H9 (cell line): ENCODE results near the gene BEX2. TPM values are rescaled to one million over a fixed set of nuclear protein-coding genes. Genes with fewer than 3 reads are reported as not detected.

ENCODE experiments used
- DNase-seq: peaks from one replicate; pipeline ENCODE4 v3.0.0-alpha.2; 2017
- H2AFZ ChIP-seq: one replicate; pipeline ENCODE4 v1.6.1; 2013; ENCODE audit warnings: mild to moderate bottlenecking, low read length, control low read depth, moderate library complexity
- H2AK5ac ChIP-seq: 2 replicates; pipeline ENCODE4 v1.6.1; 2013; ENCODE audit warnings: low read length, control low read depth, mixed read lengths; ENCODE audit not compliant: insufficient read length
- H2BK120ac ChIP-seq: one replicate; pipeline ENCODE4 v1.6.1; 2013; ENCODE audit warnings: low read depth, mild to moderate bottlenecking, low read length, control low read depth, inconsistent platforms; ENCODE audit not compliant: poor library complexity, severe bottlenecking
- H2BK12ac ChIP-seq: 2 replicates; pipeline ENCODE4 v1.6.1; 2013; ENCODE audit warnings: low read length, control low read depth, mixed read lengths, low read depth; ENCODE audit not compliant: insufficient read length
- H2BK15ac ChIP-seq: 2 replicates; pipeline ENCODE4 v1.6.1; 2013; ENCODE audit warnings: low read depth, low read length, control low read depth
- H2BK20ac ChIP-seq: one replicate; pipeline ENCODE4 v1.6.1; 2013; ENCODE audit warnings: low read depth, mild to moderate bottlenecking, low read length, control low read depth, inconsistent platforms; ENCODE audit not compliant: poor library complexity, severe bottlenecking
- H2BK5ac ChIP-seq: 2 replicates; pipeline ENCODE4 v1.6.1; 2013; ENCODE audit warnings: low read length, control low read depth, mixed read lengths; ENCODE audit not compliant: insufficient read length
- H3K14ac ChIP-seq: 2 replicates; pipeline ENCODE4 v1.6.1; 2013; ENCODE audit warnings: low read length, control low read depth; ENCODE audit not compliant: insufficient read depth
- H3K18ac ChIP-seq: 2 replicates; pipeline ENCODE4 v1.6.1; 2013; ENCODE audit warnings: low read depth, mild to moderate bottlenecking, mixed read lengths, low read length, control low read depth; ENCODE audit not compliant: insufficient read length
- H3K23ac ChIP-seq: 2 replicates; pipeline ENCODE4 v1.6.1; 2013; ENCODE audit warnings: low read length, control low read depth, mixed read lengths, low read depth; ENCODE audit not compliant: insufficient read length
- H3K23me2 ChIP-seq: 2 replicates; pipeline ENCODE4 v1.6.1; 2013; ENCODE audit warnings: low read depth, mild to moderate bottlenecking, mixed read lengths, low read length, control low read depth; ENCODE audit not compliant: insufficient read length, poor library complexity, severe bottlenecking
- H3K27ac ChIP-seq: 2 replicates; pipeline ENCODE4 v1.5.1; 2013; ENCODE audit warnings: low read length, control low read depth, mixed read lengths, low read depth; ENCODE audit not compliant: insufficient read length
- H3K27me3 ChIP-seq: 2 replicates; pipeline ENCODE4 v1.6.1; 2013; ENCODE audit warnings: low read length, control low read depth, inconsistent platforms; ENCODE audit not compliant: insufficient read depth
- H3K4ac ChIP-seq: 2 replicates; pipeline ENCODE4 v1.6.1; 2013; ENCODE audit warnings: low read depth, mild to moderate bottlenecking, control low read depth, inconsistent platforms, low read length, moderate library complexity
- H3K4me1 ChIP-seq: 2 replicates; pipeline ENCODE4 v1.6.1; 2013; ENCODE audit warnings: low read length, control low read depth, inconsistent platforms; ENCODE audit not compliant: insufficient read depth
- H3K4me2 ChIP-seq: 2 replicates; pipeline ENCODE4 v1.6.1; 2013; ENCODE audit warnings: low read length, control low read depth, mixed read lengths; ENCODE audit not compliant: insufficient read length, insufficient read depth
- H3K56ac ChIP-seq: 2 replicates; pipeline ENCODE4 v1.6.1; 2013; ENCODE audit warnings: low read depth, mild to moderate bottlenecking, mixed read lengths, low read length, control low read depth; ENCODE audit not compliant: insufficient read length
- H3K79me1 ChIP-seq: 2 replicates; pipeline ENCODE4 v1.6.1; 2013; ENCODE audit warnings: low read depth, mild to moderate bottlenecking, moderate library complexity, low read length, control low read depth, inconsistent platforms; ENCODE audit not compliant: insufficient read depth, poor library complexity, severe bottlenecking
- H3K79me2 ChIP-seq: 2 replicates; pipeline ENCODE4 v1.6.1; 2013; ENCODE audit warnings: low read length, control low read depth, inconsistent platforms; ENCODE audit not compliant: insufficient read depth
- H3K9ac ChIP-seq: 2 replicates; pipeline ENCODE4 v1.6.1; 2013; ENCODE audit warnings: low read length, control low read depth, mixed read lengths; ENCODE audit not compliant: insufficient read length; ENCODE audit errors: extremely low read depth
- H3K9me3 ChIP-seq: one replicate; pipeline ENCODE4 v1.6.1; 2013; ENCODE audit warnings: low read depth, low read length, inconsistent platforms; ENCODE audit not compliant: control insufficient read depth
- H3T11ph ChIP-seq: one replicate; pipeline ENCODE4 v1.6.1; 2013; ENCODE audit warnings: mild to moderate bottlenecking, low read length, control low read depth, inconsistent platforms
- H4K20me1 ChIP-seq: one replicate; pipeline ENCODE4 v1.6.1; 2013; ENCODE audit not compliant: control insufficient read depth, insufficient read length, insufficient read depth
- H4K5ac ChIP-seq: 2 replicates; pipeline ENCODE4 v1.6.1; 2013; ENCODE audit warnings: low read depth, mild to moderate bottlenecking, mixed read lengths, low read length, control low read depth; ENCODE audit not compliant: insufficient read length
- H4K8ac ChIP-seq: replicated peaks from 2 replicates; pipeline ENCODE4 v1.6.1; 2013; ENCODE audit warnings: low read length, control low read depth, mixed read lengths, low read depth; ENCODE audit not compliant: insufficient read length
- H4K91ac ChIP-seq: 2 replicates; pipeline ENCODE4 v1.6.1; 2013; ENCODE audit warnings: low read depth, mild to moderate bottlenecking, moderate library complexity, mixed read lengths, low read length, control low read depth; ENCODE audit not compliant: insufficient read length
- H3K27ac Mint-ChIP-seq, 3 experiments: 2 replicates in 2 of 3; 3 replicates in 1 of 3; pipeline ENCODE4 v1.8.0; 2020 to 2021; ENCODE audit warnings: mixed read lengths in 3 of 3, mild to moderate bottlenecking in 1 of 3, moderate library complexity in 1 of 3
- H3K27me3 Mint-ChIP-seq: 2 replicates; pipeline ENCODE4 v1.8.0; 2021; ENCODE audit warnings: low read depth, mild to moderate bottlenecking, moderate library complexity, mixed read lengths
- H3K36me3 Mint-ChIP-seq, 3 experiments: 2 replicates in 2 of 3; 3 replicates in 1 of 3; pipeline ENCODE4 v1.8.0; 2020 to 2021; ENCODE audit warnings: low read depth in 3 of 3, mixed read lengths in 3 of 3; ENCODE audit not compliant: insufficient read depth in 1 of 3
- H3K4me1 Mint-ChIP-seq, 2 experiments: 2 replicates each; pipeline ENCODE4 v1.8.0; 2020; ENCODE audit warnings: mixed read lengths in 2 of 2
- H3K4me3 Mint-ChIP-seq, 2 experiments: 2 replicates in 1 of 2; 3 replicates in 1 of 2; pipeline ENCODE4 v1.8.0; 2020 to 2021; ENCODE audit warnings: mild to moderate bottlenecking in 2 of 2, mixed read lengths in 2 of 2, moderate library complexity in 1 of 2
- H3K9me3 Mint-ChIP-seq, 2 experiments: 2 replicates in 1 of 2; 3 replicates in 1 of 2; pipeline ENCODE4 v1.8.0; 2020; ENCODE audit warnings: mild to moderate bottlenecking in 2 of 2, mixed read lengths in 2 of 2, moderate library complexity in 1 of 2
- WGBS: extraction: QIAGEN DNeasy Blood & Tissue Kit; methylation state at CpG from one replicate; pipeline ENCODE4 v1.1.7; 2013; ENCODE audit warnings: missing lambda C conversion rate, low lambda C conversion rate, mixed read lengths; ENCODE audit not compliant: insufficient read length; ENCODE audit errors: extremely low coverage; 5-methylcytosine and 5-hydroxymethylcytosine counted together
- total RNA-seq: library from RNA; stranded (reverse); gene quantifications from 2 replicates; pipeline ENCODE4 v1.2.1, GENCODE V29; 2021
- TF ChIP-seq, protein P1 (sequence below): fragments of 200-600 bp; sonication (generic); conservative IDR thresholded peaks from 3 replicates; pipeline ENCODE4 v1.8.0; 2021; ENCODE audit warnings: antibody characterized with exemption, mild to moderate bottlenecking

BEX2 gene
- total RNA-seq, 1 experiment from 2014 or later, result 29.6 TPM

DNA sequence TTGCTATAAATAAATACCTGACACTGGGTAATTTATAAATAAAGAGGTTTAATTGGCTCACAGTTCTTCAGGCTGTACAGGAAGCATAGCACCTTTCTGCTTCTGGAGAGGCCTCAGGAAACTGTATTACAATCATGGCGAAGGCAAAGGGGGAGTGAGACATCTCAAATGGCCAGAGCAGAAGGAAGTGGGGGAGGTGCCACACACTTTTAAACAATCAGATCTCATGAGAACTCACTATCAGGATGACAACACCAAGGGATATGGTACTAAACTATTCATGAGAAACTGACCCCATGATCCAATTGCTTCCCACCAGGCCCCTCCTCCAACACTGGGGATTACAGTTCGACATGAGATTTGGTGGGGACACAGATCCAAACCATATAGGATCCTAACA is 33.8 kb upstream of the BEX2 start:
- no peaks in the 10 kb centered on the region for H3K23me2 ChIP-seq

More for the DNA sequence above, 33.8 kb upstream of the BEX2 start:
- Mint-ChIP-seq H3K27me3 (peaks cover 5% of the 10 kb centered on the region), H3K9me3 (peaks cover 0 to 46% of the 10 kb centered on the region in 2 experiments; a peak in 2 of 5 replicates), H3K27ac (no peak overlapping the region), H3K4me1 (peaks cover 6 to 9% of the 10 kb centered on the region in 2 experiments; a peak in 3 of 4 replicates), H3K4me3 (no peak overlapping the region), H3K36me3 (no peaks in the 10 kb centered on the region)
- no CpG with 5 or more reads among the region's 2 CpGs for WGBS
- Histone ChIP-seq H3K4ac (no peak overlapping the region), H2AFZ (no peak overlapping the region), H2AK5ac (no peak overlapping the region), H2BK15ac (no peak overlapping the region), H4K8ac (no peak overlapping the region), H3K4me2 (no peak overlapping the region), H3K23ac (no peak overlapping the region), H4K5ac (no peak overlapping the region), H3K9me3 (no peaks in the 10 kb centered on the region), H4K91ac (no peak overlapping the region), H3K79me1 (no peaks in the 10 kb centered on the region), H2BK12ac (no peak overlapping the region), H3K18ac (no peak overlapping the region), H3K79me2 (no peaks in the 10 kb centered on the region), H3K14ac (no peak overlapping the region), H2BK20ac (no peak overlapping the region), H3K4me1 (no peaks in the 10 kb centered on the region), H4K20me1 (no peaks in the 10 kb centered on the region), H3K9ac (no peak overlapping the region), H3K27ac (no peak overlapping the region), H2BK120ac (no peak overlapping the region), H3T11ph (no peak overlapping the region), H3K56ac (no peak overlapping the region), H2BK5ac (no peak overlapping the region), H3K27me3 (no peaks in the 10 kb centered on the region)
- no peak for DNase-seq
- TF ChIP-seq, protein P1, sequence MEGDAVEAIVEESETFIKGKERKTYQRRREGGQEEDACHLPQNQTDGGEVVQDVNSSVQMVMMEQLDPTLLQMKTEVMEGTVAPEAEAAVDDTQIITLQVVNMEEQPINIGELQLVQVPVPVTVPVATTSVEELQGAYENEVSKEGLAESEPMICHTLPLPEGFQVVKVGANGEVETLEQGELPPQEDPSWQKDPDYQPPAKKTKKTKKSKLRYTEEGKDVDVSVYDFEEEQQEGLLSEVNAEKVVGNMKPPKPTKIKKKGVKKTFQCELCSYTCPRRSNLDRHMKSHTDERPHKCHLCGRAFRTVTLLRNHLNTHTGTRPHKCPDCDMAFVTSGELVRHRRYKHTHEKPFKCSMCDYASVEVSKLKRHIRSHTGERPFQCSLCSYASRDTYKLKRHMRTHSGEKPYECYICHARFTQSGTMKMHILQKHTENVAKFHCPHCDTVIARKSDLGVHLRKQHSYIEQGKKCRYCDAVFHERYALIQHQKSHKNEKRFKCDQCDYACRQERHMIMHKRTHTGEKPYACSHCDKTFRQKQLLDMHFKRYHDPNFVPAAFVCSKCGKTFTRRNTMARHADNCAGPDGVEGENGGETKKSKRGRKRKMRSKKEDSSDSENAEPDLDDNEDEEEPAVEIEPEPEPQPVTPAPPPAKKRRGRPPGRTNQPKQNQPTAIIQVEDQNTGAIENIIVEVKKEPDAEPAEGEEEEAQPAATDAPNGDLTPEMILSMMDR, result no peak
